Fibroblast of lung (primary cell): ENCODE measurements around the gene SLCO2B1. TPM values are rescaled to one million over a fixed set of nuclear protein-coding genes. Genes with fewer than 3 reads are reported as not detected.
A peak's percentile ranks its signal among the peaks of the same experiment; 100 is the strongest.
"Not testable (repeated sequence)": the region's sequence is repeated elsewhere in the genome, so short reads cannot be mapped to it uniquely, and the experiment has no call there.

Source experiments
- DNase-seq, 2 donors: peaks; one replicate each; pipeline versions ENCODE4 v3.0.0 to v3.0.0-alpha.2; 2010; ENCODE audit warnings: low read depth in 2 of 2
- H2AFZ ChIP-seq: 2 replicates; pipeline ENCODE4 v1.5.1; 2012; ENCODE audit warnings: low read length, control low read depth, inconsistent platforms
- H3K27ac ChIP-seq: 2 replicates; pipeline ENCODE4 v1.5.1; 2011; ENCODE audit warnings: low read length, control low read depth; ENCODE audit not compliant: insufficient read depth
- H3K27me3 ChIP-seq: 2 replicates; pipeline ENCODE4 v1.5.1; 2011; ENCODE audit warnings: mild to moderate bottlenecking, low read length; ENCODE audit not compliant: control insufficient read depth, insufficient read depth
- H3K36me3 ChIP-seq: 2 replicates; pipeline ENCODE4 v1.5.1; 2011; ENCODE audit warnings: low read length; ENCODE audit not compliant: control insufficient read depth, insufficient read depth
- H3K4me1 ChIP-seq: 2 replicates; pipeline ENCODE4 v1.5.1; 2011; ENCODE audit warnings: low read length; ENCODE audit not compliant: control insufficient read depth, insufficient read depth; ENCODE audit errors: extremely low read depth
- H3K4me2 ChIP-seq: 2 replicates; pipeline ENCODE4 v1.5.1; 2011; ENCODE audit warnings: low read length, control low read depth; ENCODE audit not compliant: insufficient read depth; ENCODE audit errors: extremely low read depth
- H3K4me3 ChIP-seq, 4 experiments: fragments of 200-600 bp in 1 of 4; sonication (generic) in 1 of 4; replicated peaks in 1 of 4; 2 replicates each; pipeline ENCODE4 v1.5.1; 2011 to 2016; ENCODE audit warnings: low read length in 4 of 4, low read depth in 3 of 4, mild to moderate bottlenecking in 3 of 4, control low read depth in 2 of 4, inconsistent platforms in 1 of 4, mixed read lengths in 1 of 4; ENCODE audit not compliant: insufficient read depth in 1 of 4; ENCODE audit errors: control extremely low read depth in 1 of 4
- H3K79me2 ChIP-seq: 2 replicates; pipeline ENCODE4 v1.5.1; 2012; ENCODE audit warnings: mild to moderate bottlenecking, low read length, inconsistent platforms; ENCODE audit not compliant: control insufficient read depth, insufficient read depth
- H3K9ac ChIP-seq: 2 replicates; pipeline ENCODE4 v1.5.1; 2011; ENCODE audit warnings: mild to moderate bottlenecking, low read length, control low read depth; ENCODE audit not compliant: insufficient read depth
- H3K9me3 ChIP-seq: 2 replicates; pipeline ENCODE4 v1.5.1; 2012; ENCODE audit warnings: low read depth, low read length; ENCODE audit not compliant: control insufficient read depth, insufficient read depth
- H4K20me1 ChIP-seq: 2 replicates; pipeline ENCODE4 v1.5.1; 2011; ENCODE audit warnings: low read length; ENCODE audit not compliant: control insufficient read depth, insufficient read depth; ENCODE audit errors: extremely low read depth
- EZH2 ChIP-seq: IDR thresholded peaks from 2 replicates; pipeline ENCODE4 v1.5.1; 2012; ENCODE audit warnings: low read length, control low read depth, mild to moderate bottlenecking; ENCODE audit errors: missing control alignments
- polyA plus RNA-seq, 2 donors: library from polyadenylated mRNA; depleted of rRNA in 1 of 2; stranded (reverse) in 1 of 2; unstranded in 1 of 2; fragments of >200 nt; gene quantifications; 2 replicates each; pipeline ENCODE4 v1.2.1, GENCODE V29; 2011 to 2012; ENCODE audit warnings: missing spikeins in 1 of 2
- total RNA-seq: library from RNA; depleted of rRNA; stranded (reverse); fragments of >200 nt; gene quantifications from 2 replicates; pipeline ENCODE4 v1.2.1, GENCODE V29; 2014
- TF ChIP-seq, protein P1 (sequence below), 2 donors: IDR thresholded peaks in 1 of 2; conservative IDR thresholded peaks in 1 of 2; 1 replicate in 1 of 2; 2 replicates in 1 of 2; pipeline ENCODE4 v1.5.1; 2011 to 2012; ENCODE audit warnings: low read length in 2 of 2, control low read depth in 1 of 2, inconsistent platforms in 1 of 2, low read depth in 1 of 2, mild to moderate bottlenecking in 1 of 2

SLCO2B1 gene
- total and polyA plus RNA-seq, 2 donors (not counting 1 experiment from before 2014, with no cell fraction given), result not detected

DNA sequence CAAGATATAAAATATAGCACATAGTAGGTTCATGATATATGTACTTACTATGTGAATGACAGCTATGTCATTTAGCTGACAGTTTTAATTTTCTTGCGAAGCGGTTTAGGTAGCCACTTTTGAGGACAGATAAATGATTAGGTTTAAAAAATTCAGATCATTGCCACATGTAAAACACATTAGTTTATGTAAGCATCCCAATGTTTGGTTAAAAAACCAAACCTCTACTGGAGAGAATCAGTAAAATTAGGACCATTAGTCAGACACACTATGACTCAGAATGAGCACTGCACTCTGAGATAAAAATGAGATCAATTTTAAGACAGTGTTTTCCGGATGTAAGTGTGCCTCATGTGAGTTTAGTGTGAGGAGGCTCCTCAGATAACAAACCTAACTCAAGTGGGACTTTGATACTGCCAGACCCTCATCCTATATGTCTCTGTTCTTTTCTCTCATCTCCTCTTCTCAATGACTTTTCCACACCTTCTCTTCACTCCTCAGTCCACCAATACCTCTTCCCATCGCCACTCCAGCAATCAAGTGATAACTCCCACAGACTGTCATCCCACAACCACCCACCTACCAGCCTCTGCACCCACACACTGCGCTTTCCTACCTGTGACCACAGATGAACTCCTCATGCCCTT is 47.4 kb upstream of the SLCO2B1 start:
- H3K4me3 ChIP-seq, result no peak overlapping the region
- no peaks in the 10 kb centered on the region for H4K20me1 ChIP-seq
- peak; percentile 65 to 77 for DNase-seq
- H3K4me2 ChIP-seq, result peak overlapping the region; percentile 50
- H3K9ac ChIP-seq, result no peak overlapping the region
- H3K27me3 ChIP-seq, result no peaks in the 10 kb centered on the region
- H2AFZ ChIP-seq, result no peak overlapping the region
- no peaks in the 10 kb centered on the region for H3K79me2 ChIP-seq
- peaks cover 7% of the 10 kb centered on the region for H3K4me1 ChIP-seq
- no peaks in the 10 kb centered on the region for H3K9me3 ChIP-seq
- TF ChIP-seq EZH2, result no peak
- TF ChIP-seq, protein P1, sequence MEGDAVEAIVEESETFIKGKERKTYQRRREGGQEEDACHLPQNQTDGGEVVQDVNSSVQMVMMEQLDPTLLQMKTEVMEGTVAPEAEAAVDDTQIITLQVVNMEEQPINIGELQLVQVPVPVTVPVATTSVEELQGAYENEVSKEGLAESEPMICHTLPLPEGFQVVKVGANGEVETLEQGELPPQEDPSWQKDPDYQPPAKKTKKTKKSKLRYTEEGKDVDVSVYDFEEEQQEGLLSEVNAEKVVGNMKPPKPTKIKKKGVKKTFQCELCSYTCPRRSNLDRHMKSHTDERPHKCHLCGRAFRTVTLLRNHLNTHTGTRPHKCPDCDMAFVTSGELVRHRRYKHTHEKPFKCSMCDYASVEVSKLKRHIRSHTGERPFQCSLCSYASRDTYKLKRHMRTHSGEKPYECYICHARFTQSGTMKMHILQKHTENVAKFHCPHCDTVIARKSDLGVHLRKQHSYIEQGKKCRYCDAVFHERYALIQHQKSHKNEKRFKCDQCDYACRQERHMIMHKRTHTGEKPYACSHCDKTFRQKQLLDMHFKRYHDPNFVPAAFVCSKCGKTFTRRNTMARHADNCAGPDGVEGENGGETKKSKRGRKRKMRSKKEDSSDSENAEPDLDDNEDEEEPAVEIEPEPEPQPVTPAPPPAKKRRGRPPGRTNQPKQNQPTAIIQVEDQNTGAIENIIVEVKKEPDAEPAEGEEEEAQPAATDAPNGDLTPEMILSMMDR (conservative IDR thresholded peaks at IDR 0.05 in 1 of 2, IDR thresholded peaks at IDR 0.05 in 1 of 2; ENCODE audit: low read depth in 1 of 2, low read length in 2 of 2), result no peak
- H3K27ac ChIP-seq, result no peak overlapping the region
- no peaks in the 10 kb centered on the region for H3K36me3 ChIP-seq

DNA sequence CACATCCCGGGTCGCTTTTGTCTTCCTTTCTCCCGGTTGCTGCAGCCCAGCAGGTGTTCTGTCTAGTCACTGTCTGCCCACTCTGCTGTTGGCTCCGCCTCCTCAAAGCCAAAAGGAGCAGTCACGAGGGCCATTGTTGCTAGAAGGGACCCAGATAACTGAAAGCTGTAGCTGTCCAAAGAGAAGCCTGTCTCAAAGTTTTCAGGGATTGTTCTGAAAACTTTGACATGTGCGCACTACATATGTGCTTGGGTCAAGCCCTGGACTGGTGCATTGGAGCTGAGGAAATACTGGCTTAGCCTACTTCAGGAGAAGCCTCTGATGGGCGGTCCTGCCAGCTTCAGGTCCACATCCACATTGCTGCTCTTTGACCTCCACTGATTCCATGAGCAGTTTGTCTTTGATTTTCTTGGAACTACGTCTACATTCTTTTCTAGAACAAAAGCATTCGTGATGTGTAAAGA is 45.4 kb upstream of the SLCO2B1 start:
- no peak overlapping the region for H3K4me3 ChIP-seq
- no peaks in the 10 kb centered on the region for H3K27me3 ChIP-seq
- H3K9ac ChIP-seq, result no peak overlapping the region
- no peak overlapping the region for H3K4me2 ChIP-seq
- TF ChIP-seq, protein P1 (conservative IDR thresholded peaks at IDR 0.05 in 1 of 2, IDR thresholded peaks at IDR 0.05 in 1 of 2; ENCODE audit: low read depth in 1 of 2, low read length in 2 of 2), result no peak
- no peak for TF ChIP-seq EZH2
- no peaks in the 10 kb centered on the region for H3K79me2 ChIP-seq
- peaks cover 4% of the 10 kb centered on the region for H3K4me1 ChIP-seq
- DNase-seq, result peak in 1 of 2 donors; percentile 24
- H3K27ac ChIP-seq, result no peak overlapping the region
- no peaks in the 10 kb centered on the region for H3K36me3 ChIP-seq
- H2AFZ ChIP-seq, result no peak overlapping the region
- no peaks in the 10 kb centered on the region for H4K20me1 ChIP-seq
- H3K9me3 ChIP-seq, result no peaks in the 10 kb centered on the region

DNA sequence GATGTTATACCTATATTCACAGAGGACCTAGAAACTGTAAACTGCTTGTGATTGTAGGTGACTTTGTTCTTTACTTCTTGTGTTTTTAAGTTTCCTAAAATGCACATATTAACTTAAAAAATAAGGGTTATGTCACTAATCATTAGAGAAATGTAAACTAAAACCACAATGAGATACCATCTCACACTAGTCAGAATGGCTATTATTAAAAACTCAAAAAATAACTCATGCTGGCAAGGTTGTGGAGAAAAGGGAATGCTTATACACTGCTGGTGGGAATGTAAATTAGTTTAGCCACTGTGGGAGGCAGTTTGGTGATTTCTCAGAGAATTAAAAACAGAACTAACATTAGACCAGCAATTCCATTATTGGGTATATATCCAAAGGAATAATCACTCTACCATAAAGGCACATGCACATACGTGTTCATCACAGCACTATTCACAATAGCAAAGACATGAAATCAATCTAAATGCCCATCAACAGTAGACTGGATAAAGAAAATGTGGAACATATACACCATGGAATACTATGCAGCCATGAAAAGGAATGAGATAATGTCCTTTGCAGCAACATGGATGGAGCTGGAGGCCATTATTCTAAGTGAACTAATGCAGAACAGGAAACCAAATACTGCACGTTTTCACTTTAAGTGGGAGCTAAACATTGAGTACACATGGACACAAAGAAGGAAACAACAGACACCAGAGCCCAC is 44.8 kb upstream of the SLCO2B1 start:
- H3K27me3 ChIP-seq, H3K9me3 ChIP-seq, H4K20me1 ChIP-seq, H3K4me3 ChIP-seq, H2AFZ ChIP-seq, H3K4me1 ChIP-seq, H3K36me3 ChIP-seq, H3K79me2 ChIP-seq, H3K27ac ChIP-seq, H3K9ac ChIP-seq, H3K4me2 ChIP-seq: not testable (repeated sequence)
- DNase-seq, result peak in 1 of 2 donors; percentile 7
